Measurements from ENCODE around the gene LCA5L.
"Not testable (repeated sequence)": the region's sequence is repeated elsewhere in the genome, so short reads cannot be mapped to it uniquely, and the experiment has no call there.

Gene LCA5L

DNA sequence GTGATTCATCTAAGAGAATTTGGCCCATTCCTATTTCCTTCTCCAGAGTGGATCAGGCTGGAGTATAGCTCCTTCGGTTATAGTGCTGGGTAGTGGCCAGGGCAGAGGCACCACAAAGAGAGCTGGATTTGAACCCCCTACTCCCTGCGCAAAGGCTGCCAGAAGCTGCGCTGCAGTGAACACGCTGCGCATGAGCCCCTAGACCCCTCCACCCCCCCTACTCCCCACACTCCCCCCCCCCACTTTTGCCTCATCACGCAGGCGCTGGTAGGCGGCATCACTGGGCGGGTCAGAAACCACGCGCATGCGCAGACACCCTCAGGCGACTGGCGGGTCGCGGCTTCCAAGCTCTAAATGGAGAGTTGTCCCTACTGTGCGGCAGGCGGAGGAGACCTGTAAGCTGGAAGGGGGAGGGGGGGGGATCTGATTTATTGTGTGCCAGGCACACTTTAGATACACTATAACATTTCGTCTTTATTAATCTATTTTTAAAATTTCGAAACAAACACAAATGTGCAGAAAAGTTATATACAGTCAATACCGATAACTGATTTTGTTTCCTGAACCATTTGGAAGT is 58.0 kb downstream of the LCA5L start:
- DNase-seq (ENCODE audit: low read depth in 2 of 2): peak; percentile 90 to 92

DNA sequence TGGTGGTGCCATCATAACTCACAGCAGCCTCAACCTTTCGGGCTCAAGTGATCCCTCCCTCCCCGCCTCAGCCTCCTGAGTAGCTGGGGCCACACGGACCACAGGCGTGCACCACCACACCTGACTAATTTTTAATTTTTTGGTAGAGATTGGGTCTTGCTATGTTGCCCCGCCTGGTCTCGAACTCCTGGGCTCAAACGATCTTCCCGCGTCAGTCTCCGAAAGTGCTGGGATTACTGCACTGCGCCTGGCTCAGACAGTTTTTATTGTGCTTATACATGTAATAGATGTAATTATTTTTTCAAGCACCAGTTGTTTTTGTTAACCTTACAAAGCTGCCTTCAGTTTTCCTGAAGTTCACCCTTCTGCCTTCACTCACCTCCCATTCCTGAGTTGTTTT is 58.7 kb downstream of the LCA5L start:
- DNase-seq (ENCODE audit: low read depth in 2 of 2): no peak

DNA sequence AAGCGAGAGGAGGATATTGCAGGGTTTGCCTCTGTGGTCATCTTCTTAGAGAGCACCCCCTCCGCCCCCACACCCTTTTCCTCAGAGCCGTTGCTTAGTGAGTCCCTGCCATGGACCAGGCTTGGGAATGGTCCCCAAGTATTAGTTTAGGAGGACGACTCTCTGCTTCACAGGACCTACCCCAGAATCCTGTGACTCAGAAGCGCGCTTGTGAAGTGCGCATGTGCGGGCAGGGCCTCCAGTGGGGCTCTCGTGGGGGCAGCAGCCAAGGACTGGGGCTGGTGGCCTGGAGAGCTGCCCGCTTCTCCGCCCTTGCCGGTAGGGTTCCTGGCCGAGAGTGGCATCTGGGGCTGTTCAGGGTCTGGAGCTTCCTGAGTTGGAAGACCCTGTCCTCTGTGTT is 59.4 kb downstream of the LCA5L start:
- no peak for DNase-seq (ENCODE audit: low read depth in 2 of 2)

DNA sequence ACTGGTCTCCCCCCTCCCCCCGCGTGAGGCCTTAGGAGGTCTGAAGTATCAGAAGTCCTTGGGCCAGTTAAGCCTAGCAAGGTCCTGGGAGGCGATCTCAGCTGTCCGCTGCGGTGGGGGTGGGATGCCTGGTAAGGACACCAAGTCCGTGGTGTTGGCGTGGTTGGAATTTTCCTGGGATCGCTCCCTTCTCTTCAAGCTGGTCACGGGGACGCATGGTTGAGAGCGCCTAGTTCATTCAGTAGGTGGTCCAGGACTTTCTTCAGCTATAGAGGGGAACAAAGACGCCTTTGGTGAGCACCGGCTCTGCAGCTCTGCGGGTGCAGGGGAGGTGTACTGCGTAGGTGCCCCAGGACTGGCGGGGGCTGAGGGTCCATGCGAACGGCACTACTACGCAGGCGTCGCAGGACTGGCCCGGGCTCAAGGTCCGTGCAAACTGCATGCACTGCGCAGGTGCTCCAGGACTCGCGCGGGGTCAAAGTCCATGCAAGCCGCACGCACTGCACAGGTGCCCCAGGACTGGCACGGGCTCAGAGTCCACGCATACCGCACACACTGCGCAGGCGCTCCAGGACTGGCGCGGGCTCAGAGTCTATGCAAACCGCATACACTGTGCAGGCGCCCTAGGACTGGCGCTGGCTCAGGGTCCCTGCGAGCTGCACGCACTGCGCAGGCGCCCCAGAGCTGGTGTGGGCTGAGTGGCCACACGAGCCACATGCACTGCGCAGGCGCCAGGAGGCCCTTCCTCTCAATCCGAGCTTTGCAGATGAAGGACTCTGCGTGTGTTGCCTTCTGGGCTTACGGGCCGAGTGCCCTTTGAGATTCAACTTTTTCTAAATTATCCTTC is 60.1 kb downstream of the LCA5L start:
- DNase-seq (ENCODE audit: low read depth in 2 of 2): peak; percentile 9 to 54

DNA sequence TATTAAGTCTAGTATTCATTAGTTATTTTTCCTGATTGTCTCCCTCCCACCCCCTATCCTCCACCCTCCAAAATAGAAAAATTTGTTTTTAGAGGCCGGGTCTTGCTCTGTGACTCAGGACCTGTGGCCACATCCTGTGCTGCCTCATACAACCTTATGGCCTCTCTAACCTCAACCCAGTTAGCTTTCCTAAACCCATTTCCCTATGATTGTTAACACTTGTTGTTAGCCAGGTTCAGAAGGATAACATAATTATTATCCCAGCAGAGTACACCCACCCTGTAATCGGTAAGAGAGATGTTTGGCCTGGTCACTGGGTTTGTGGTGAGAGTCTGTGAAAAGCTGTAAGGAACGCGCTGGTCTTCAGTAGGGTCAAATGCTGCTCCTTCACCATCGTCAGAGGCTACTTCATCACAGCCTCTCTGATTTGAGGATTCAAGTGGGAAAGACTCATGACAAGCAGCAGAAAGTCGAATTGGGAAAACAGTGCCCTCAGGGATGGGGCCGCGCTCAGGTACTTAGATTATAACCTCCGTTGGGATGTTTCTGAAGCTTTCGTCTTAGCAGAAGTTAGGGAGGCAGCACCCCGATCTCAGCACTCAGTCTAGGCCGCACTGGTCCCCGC is 60.8 kb downstream of the LCA5L start:
- DNase-seq (ENCODE audit: low read depth in 2 of 2): no peak

DNA sequence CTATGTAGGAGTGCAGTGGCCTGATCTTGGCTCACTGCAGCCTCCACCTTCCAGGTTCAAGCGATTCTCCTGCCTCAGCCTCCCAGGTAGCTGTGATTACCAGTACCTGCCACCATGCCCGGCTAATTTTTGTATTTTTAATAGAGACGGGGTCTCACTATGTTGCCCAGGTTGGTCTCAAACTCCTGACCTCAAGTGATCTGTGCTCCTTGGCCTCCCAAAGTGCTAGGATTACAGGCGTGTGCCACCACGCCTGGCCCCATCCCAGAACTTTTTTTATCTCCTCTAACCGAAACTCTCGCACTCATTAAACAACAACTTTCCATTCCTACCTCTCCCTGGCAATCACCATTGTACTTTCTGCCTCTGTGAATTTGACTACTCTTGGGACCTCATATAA is 63.5 kb downstream of the LCA5L start:
- DNase-seq (ENCODE audit: low read depth in 2 of 2): not testable (repeated sequence)

DNA sequence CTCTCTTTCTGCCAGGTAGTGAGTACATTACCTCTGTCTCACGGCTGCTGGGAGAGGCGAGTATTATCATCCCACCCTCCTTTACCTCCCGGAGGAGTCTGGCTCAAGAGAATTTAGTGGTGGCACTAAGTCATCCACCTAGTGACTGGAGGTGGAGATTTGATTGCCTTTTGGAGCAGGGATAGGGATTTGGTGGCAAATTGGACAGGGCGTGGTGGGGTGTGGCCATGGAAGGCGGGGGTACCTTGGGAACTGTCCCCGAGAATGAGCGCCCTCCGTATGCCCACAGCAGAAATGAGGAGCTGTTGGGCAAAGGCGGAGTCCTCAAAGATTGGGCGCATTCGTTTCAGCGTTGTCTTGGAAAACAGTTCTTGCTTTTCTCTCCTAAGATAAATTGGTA is 64.6 kb downstream of the LCA5L start:
- no peak for DNase-seq (ENCODE audit: low read depth in 2 of 2)

DNA sequence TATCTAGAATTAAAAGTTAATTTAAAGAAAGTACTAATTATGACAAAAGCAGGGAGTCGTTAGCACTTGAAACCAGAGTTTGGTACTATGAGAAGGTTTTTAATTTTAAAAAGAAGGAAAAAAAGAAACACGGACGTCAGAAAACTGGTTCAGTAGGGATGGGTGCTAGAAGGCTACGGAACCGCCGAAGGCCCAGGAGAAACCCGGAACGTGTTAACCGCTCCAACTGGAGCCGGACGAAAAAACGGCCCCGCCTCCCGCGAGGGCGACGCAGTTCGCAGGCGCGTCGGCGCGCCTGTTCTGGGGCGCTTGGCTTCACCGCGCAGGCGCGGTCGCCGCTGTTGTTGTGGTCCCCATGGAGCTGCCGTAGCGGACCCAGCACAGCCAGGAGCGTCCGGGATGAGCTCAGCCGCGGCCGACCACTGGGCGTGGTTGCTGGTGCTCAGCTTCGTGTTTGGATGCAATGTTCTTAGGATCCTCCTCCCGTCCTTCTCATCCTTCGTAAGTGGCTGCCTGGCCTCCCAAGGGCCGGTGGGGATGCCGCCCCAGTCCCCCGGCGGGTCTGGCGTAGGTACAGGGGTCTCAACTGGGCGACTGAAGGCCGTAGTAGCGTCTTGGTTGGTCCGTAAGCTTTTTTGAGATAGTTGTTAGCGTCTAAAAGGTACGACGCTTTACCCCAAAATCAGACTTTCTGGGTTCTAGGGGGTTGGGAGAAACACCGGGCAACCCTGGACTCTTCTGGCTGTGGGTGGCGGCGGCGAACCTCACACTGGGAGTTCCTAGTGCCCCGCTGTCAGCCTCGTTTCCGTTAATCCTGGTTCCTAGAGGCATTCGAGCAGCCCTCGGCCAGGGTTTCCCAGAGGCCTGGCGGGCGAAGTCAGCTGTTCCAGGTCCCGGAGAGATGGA is 65.3 kb downstream of the LCA5L start:
- DNase-seq (ENCODE audit: low read depth in 2 of 2): peak; percentile 79 to 82

DNA sequence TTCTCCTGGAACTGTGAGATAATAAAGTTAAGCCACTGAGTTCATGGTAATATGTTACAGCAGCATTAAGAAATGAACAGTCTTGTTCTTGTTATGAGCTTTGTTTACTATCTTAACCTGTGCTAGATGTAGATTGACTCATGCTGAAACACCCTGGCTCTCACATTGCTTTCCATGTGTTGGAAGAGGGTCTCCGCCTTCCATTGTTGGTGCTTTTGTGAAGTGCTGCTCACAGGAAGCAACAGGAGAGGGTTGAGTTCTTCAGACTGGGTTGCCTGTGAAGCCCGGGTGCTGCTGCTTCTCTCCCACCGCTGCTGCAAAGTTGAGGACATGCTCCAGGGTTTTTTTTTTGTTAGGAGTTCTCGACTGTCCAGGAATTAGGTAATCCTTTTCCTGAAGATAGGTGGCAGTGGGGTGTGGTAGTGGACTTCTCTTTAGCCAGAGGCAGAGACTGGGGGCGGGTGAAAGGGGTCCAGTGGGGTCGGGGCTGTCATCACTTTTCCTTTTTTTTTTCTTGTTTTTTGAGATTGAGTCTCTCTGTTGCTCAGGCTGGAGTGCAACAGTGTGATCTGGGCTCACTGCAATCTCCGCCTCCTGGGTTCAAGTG is 68.0 kb downstream of the LCA5L start:
- DNase-seq (ENCODE audit: low read depth in 2 of 2): no peak

DNA sequence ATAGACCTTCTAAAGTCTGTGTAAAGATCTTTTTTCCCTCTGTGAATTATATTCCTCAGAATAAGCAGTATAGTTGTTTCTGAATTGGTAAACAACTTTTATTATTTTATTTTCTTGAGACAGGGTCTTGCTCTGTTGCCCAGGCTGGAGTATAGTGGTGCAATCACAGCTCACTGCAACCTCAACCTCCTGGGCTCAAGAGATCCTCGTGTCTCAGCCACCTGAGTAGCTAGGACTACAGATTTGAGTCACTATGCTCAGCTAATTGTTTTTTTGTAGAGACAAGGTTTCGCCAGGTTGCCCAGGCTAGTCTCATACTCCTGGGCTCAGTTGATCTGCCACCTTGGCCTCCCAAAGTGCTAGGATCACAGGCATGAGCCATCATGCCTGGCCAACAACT is 70.1 kb downstream of the LCA5L start:
- no peak for DNase-seq (ENCODE audit: low read depth in 2 of 2)

DNA sequence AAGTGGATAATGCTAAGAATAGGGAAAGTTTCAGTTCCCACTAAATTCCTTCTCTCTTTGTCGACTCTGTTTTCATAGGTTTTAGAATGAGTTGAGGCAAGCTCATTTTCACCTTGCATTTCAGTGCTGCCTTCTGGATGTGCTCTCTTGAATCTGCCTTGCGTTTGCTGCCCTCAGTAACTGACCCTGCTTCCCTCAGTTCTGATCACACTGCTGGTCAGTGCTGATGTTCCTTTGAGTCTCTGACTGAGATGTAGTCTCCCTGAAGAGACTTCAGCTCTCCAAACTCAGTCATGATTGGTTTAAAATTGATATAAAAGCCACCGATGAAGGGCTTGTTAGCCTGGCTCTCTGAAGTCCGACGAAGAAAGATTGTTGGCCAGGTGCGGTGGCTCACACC is 71.5 kb downstream of the LCA5L start:
- no peak for DNase-seq (ENCODE audit: low read depth in 2 of 2)

DNA sequence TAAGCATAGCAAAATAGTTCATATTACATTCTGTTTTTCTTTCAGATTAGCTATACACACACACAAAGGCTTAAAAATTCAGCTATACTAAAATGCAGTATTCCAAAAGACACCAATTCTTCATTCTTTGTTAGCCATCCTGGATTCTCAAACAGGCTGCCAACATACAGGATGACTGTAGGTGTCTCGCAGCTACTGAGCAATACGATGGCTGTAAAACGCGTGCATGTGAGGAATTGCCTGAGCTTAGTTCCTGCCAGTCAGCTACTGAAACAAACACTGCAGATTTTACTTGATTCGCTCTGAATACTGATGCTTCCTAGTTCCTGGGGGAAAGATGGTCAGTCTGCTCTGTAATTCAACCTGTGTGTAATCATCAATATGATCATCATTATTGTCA is 71.9 kb downstream of the LCA5L start:
- DNase-seq (ENCODE audit: low read depth in 2 of 2): no peak

DNA sequence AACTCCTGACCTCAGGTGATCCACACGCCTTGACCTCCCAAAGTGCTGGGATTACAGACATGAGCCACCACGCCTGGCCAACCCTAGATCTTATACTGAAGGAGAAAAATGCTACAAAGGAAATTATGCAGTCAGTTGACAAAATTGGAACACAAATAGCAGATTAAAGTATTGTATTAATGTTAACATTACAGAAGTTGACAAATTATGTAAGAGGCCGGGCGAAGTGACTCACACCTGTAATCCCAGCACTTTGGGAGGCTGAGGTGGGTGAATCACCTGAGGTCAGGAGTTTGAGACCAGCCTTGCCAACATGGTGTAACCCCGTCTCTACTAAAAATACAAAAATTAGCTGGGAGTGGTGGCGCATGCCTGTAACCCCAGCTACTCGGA is 75.7 kb downstream of the LCA5L start:
- not testable (repeated sequence) for DNase-seq (ENCODE audit: low read depth in 2 of 2)

DNA sequence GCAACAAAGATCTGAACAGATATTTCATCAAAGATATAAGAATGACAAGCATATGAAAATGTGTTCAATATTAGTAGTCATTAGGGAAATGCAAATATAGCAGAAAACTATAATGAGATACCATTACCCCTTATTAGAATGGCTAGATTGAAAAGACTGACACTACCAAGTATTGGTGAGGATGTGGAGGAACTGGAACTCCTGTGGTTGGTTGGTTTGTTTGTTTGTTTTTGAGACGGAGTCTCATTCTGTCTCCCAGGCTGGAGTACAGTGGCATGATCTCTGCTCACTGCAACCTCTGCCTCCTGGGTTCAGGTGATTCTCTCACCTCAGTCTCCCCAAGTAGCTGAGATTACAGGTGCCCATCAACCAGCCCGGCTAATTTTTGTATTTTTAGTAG is 77.8 kb downstream of the LCA5L start:
- DNase-seq (ENCODE audit: low read depth in 2 of 2): no peak

DNA sequence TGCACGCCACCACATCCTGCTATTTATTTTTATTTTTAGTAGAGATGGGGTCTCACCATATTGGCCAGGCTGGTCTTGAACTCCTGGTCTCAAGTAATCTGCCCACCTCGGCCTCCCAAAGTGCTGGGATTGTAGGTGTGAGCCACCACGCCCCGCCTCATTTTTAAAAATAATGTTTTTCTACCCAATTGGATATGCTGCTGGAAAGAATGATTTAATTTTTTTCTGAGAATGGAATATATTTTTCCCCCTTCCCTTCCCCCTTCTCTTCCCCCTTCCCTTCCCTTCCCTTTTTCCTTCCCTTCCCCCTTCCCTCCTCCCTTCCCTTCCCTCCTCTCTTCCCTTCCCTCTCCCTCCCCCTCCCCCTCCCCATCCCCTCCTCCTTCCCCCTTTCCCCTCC is 79.0 kb downstream of the LCA5L start:
- DNase-seq (ENCODE audit: low read depth in 2 of 2): no peak

DNA sequence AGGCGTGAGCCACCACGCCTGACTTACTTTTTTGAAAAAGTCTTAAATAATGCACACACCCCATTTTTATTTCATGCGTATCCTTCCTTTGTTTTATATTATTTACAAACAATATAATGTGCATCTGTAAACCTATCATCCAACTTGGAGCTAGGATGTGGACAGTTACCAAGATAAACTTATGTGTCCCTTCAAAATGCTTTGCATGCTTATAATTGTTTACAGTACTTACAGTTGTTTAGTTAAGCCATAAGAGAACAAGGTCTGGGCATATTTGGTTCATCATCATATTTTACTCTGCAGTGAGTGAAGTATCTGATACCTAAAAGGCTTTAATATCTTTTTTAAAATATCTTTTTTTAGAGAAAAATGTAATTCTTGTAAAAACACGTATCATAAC is 80.6 kb downstream of the LCA5L start:
- DNase-seq (ENCODE audit: low read depth in 2 of 2): no peak

DNA sequence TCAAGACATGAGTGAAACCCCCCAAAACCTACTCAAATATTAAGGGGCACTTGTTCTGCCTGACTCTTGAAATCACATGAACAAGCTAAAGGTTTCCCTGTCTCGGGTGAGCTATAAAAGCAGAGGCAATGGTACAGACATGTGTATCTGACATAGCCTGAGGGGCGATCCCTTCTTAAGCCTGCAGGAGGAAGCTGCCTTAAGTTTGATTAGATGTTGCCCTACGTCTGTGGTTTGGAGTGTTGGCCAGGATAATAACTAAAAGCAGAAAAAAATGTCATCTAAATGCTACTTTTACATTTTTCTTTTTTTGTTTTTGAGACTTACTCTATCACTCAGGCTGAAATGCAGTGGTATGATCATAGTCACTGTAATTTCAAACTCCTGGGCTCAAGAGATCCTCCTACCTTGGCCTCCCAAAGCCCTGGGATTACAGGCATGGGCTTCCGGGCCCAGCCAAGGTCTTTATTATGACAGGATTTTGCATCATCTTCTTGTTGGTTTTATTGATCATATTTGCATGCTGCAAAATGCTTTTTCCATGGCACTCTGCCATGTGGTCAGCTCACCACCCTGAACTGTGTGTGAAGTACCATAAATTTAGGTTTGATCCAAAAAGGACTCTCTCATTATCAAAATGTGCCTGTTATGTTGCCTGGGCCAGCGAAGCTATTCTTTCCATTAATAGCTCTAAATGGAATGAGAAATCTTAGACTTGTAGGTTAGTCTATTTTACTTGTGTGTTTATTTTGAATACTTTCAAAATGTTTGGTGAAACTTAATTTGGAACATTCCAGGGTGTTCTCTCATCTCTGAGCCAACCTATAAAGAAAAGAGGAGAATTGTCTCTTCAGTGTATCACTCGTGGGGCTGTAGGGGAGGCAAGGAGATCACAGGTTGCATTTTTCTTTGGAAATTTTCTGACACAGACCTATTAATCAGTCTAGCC is 81.7 kb downstream of the LCA5L start:
- no peak for DNase-seq (ENCODE audit: low read depth in 2 of 2)

DNA sequence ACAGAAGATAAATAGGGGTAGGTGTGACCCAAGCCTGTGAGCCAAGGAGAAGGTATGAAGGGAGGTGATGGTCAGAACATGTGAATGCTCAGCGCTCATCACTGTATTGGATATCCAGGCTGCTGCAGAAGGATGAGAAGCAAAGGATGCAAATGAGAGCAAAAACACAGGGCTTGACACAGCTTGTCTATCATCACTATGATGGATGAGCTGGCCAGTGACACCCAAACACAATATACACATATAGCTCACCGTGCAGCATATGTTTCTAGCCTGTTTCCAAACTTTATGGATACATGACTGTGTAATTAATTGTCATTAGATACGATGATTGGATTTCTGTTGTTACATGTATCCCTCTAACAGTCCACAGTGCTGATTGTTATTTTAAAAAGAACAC is 82.8 kb downstream of the LCA5L start:
- DNase-seq (ENCODE audit: low read depth in 2 of 2): no peak

DNA sequence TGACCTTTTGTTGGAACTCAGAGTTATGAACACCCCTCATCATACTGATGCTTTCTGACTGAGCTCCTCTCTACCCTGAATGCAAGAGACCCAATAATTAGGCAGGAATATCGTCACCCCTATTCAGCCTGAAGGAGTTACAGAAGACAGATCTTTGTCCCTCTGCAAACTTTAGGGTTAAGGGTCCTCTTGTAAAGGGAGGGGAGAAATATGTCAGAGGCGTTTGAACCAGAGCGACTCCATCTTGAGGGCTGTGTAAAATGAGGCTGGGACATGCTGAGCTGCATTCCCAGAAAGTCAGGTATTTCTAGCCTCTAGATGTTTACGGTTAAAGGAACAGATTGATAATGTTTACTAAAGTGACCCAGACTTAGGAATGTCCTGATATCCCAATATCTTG is 86.2 kb downstream of the LCA5L start:
- DNase-seq (ENCODE audit: low read depth in 2 of 2): no peak
